Smooth muscle cell (in vitro differentiated cells): ENCODE measurements around the gene ST6GALNAC4. TPM values are rescaled to one million over a fixed set of nuclear protein-coding genes. Genes with fewer than 3 reads are reported as not detected.
"Not testable (repeated sequence)": the region's sequence is repeated elsewhere in the genome, so short reads cannot be mapped to it uniquely, and the experiment has no call there.

Experiments used
- DNase-seq: peaks from one replicate; lab custom pipeline; 2025; ENCODE audit not compliant: unreplicated experiment; lab: John Stamatoyannopoulos, UW
- H2AFZ ChIP-seq: fragments of 200-600 bp; sonication (generic); 2 replicates; pipeline ENCODE4 v1.6.0; 2016; ENCODE audit warnings: antibody characterized with exemption, low read depth, mild to moderate bottlenecking
- H3F3A ChIP-seq: fragments of 200-600 bp; sonication (generic); 2 replicates; pipeline ENCODE4 v1.6.0; 2017; ENCODE audit warnings: antibody characterized with exemption, low read depth
- H3K27ac ChIP-seq: fragments of 200-600 bp; sonication (generic); 2 replicates; pipeline ENCODE4 v1.5.1; 2016; ENCODE audit warnings: low read depth, mild to moderate bottlenecking
- H3K27me3 ChIP-seq: fragments of 200-600 bp; sonication (generic); 2 replicates; pipeline ENCODE4 v1.6.1; 2016; ENCODE audit warnings: low read depth, mild to moderate bottlenecking
- H3K36me3 ChIP-seq: fragments of 200-600 bp; sonication (generic); 2 replicates; pipeline ENCODE4 v1.5.1; 2016; ENCODE audit warnings: low read depth
- H3K4me1 ChIP-seq: fragments of 200-600 bp; sonication (generic); 2 replicates; pipeline ENCODE4 v1.5.1; 2016; ENCODE audit warnings: low read depth
- H3K4me2 ChIP-seq: fragments of 200-600 bp; sonication (generic); 2 replicates; pipeline ENCODE4 v1.6.0; 2016; ENCODE audit warnings: mild to moderate bottlenecking
- H3K4me3 ChIP-seq: fragments of 200-600 bp; sonication (generic); 2 replicates; pipeline ENCODE4 v1.5.1; 2016; ENCODE audit warnings: mild to moderate bottlenecking
- H3K79me2 ChIP-seq: fragments of 200-600 bp; sonication (generic); 2 replicates; pipeline ENCODE4 v1.6.0; 2016; ENCODE audit warnings: low read depth, mild to moderate bottlenecking
- H3K9ac ChIP-seq: fragments of 200-600 bp; sonication (generic); 2 replicates; pipeline ENCODE4 v1.6.0; 2016; ENCODE audit warnings: low read depth
- H3K9me3 ChIP-seq: fragments of 200-600 bp; sonication (generic); replicated peaks from 2 replicates; pipeline ENCODE4 v1.5.1; 2016; ENCODE audit warnings: low read depth
- H4K20me1 ChIP-seq: fragments of 200-600 bp; sonication (generic); 2 replicates; pipeline ENCODE4 v1.6.0; 2016; ENCODE audit warnings: low read depth
- WGBS: methylation state at CpG from one replicate; pipeline ENCODE4 v1.1.7; 2016; ENCODE audit warnings: low lambda C conversion rate; 5-methylcytosine and 5-hydroxymethylcytosine counted together
- polyA plus RNA-seq: library from polyadenylated mRNA; unstranded; fragments of >200 nt; fragmentation: Nextera tagmentation; extraction: Ambion mirVana; gene quantifications from 2 replicates; pipeline ENCODE4 v1.2.1, GENCODE V29; 2016
- total RNA-seq: library from RNA; depleted of rRNA; stranded (reverse); fragments of >200 nt; gene quantifications from 2 replicates; pipeline ENCODE4 v1.2.3, GENCODE V29; 2014
- TF ChIP-seq, protein P1 (sequence below): fragments of 200-600 bp; sonication (generic); IDR thresholded peaks from 2 replicates; pipeline ENCODE4 v1.5.1; 2017; ENCODE audit warnings: borderline replicate concordance, mild to moderate bottlenecking, antibody characterized with exemption; ENCODE audit not compliant: insufficient read depth, poor library complexity, severe bottlenecking

The ST6GALNAC4 gene
- total and polyA plus RNA-seq, 2 experiments from 2014 or later: 12.1 to 22.5 TPM

GRCh38 chr9:127872369-127873222 lies 44.2 kb downstream of the ST6GALNAC4 start:
- 93% methylated on average over 20 of the region's 20 CpGs for WGBS
- no peak overlapping the region for H3K9ac ChIP-seq
- H3K27me3 ChIP-seq: no peaks in the 10 kb centered on the region
- no peaks in the 10 kb centered on the region for H3K79me2 ChIP-seq
- no peak overlapping the region for H3K4me2 ChIP-seq
- no peak overlapping the region for H3K4me3 ChIP-seq
- H3K36me3 ChIP-seq: no peaks in the 10 kb centered on the region
- no peaks in the 10 kb centered on the region for H3K9me3 ChIP-seq
- H2AFZ ChIP-seq: no peak overlapping the region
- H3K27ac ChIP-seq: no peak overlapping the region
- H3K4me1 ChIP-seq: no peaks in the 10 kb centered on the region
- H3F3A ChIP-seq: no peaks in the 10 kb centered on the region
- DNase-seq: no peak
- TF ChIP-seq, protein P1, sequence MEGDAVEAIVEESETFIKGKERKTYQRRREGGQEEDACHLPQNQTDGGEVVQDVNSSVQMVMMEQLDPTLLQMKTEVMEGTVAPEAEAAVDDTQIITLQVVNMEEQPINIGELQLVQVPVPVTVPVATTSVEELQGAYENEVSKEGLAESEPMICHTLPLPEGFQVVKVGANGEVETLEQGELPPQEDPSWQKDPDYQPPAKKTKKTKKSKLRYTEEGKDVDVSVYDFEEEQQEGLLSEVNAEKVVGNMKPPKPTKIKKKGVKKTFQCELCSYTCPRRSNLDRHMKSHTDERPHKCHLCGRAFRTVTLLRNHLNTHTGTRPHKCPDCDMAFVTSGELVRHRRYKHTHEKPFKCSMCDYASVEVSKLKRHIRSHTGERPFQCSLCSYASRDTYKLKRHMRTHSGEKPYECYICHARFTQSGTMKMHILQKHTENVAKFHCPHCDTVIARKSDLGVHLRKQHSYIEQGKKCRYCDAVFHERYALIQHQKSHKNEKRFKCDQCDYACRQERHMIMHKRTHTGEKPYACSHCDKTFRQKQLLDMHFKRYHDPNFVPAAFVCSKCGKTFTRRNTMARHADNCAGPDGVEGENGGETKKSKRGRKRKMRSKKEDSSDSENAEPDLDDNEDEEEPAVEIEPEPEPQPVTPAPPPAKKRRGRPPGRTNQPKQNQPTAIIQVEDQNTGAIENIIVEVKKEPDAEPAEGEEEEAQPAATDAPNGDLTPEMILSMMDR: no peak
- H4K20me1 ChIP-seq: no peaks in the 10 kb centered on the region

- Histone ChIP-seq H3F3A (no peaks in the 10 kb centered on the region), H2AFZ (no peak overlapping the region), H3K4me1 (no peaks in the 10 kb centered on the region), H3K36me3 (no peaks in the 10 kb centered on the region), H3K27me3 (no peaks in the 10 kb centered on the region), H4K20me1 (no peaks in the 10 kb centered on the region), H3K79me2 (no peaks in the 10 kb centered on the region), H3K9ac (no peak overlapping the region), H3K27ac (no peak overlapping the region), H3K4me3 (no peak overlapping the region), H3K4me2 (no peak overlapping the region), H3K9me3 (no peaks in the 10 kb centered on the region)
- 89% methylated on average over 9 of the region's 9 CpGs for WGBS
- TF ChIP-seq, protein P1: no peak
- no peak for DNase-seq
These were observed 45.3 kb downstream of the ST6GALNAC4 start for GRCh38 chr9:127871531-127871930.

DNA sequence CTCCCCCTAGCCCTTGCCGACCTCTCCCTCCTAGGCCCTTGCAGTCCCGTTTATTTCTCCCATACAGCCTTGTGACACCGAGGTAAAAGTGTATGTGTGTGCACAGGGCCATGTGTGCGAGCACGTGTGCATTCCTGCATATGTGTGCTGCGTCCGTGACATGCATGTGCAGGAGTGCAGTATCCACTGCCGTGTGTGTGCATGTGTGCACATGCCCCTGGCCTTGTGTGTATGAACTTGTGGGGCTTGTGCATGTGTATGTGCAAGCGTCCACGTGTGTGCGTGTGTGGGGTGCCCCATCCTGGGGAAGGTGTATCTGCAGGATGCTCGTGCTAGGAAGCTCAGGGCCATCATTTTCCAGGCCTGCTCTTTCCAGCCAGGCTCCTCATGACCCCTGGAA lies 46.0 kb downstream of the ST6GALNAC4 start:
- Histone ChIP-seq H3K4me1 (no peaks in the 10 kb centered on the region), H3K4me2 (no peak overlapping the region), H2AFZ (no peak overlapping the region), H3K27me3 (no peaks in the 10 kb centered on the region), H3K36me3 (no peaks in the 10 kb centered on the region), H3F3A (no peaks in the 10 kb centered on the region), H3K4me3 (no peak overlapping the region), H4K20me1 (no peaks in the 10 kb centered on the region), H3K27ac (no peak overlapping the region), H3K79me2 (no peaks in the 10 kb centered on the region), H3K9ac (no peak overlapping the region), H3K9me3 (no peaks in the 10 kb centered on the region)
- 93% methylated on average over 12 of the region's 12 CpGs for WGBS
- TF ChIP-seq, protein P1: no peak
- no peak for DNase-seq

GRCh38 chr9:127870153-127870491 lies 46.7 kb downstream of the ST6GALNAC4 start:
- not testable (repeated sequence) for H3K9me3 ChIP-seq, H3K9ac ChIP-seq, H3K4me3 ChIP-seq, H3F3A ChIP-seq, H3K4me1 ChIP-seq, H3K36me3 ChIP-seq, H3K27ac ChIP-seq, H4K20me1 ChIP-seq, H2AFZ ChIP-seq, H3K27me3 ChIP-seq, DNase-seq, H3K4me2 ChIP-seq, H3K79me2 ChIP-seq
- WGBS: 66% methylated on average over 9 of the region's 9 CpGs
